AG09319 (cell line): Measurements from ENCODE around the gene PARD3B.

Experiments
- DNase-seq: peaks from one replicate; pipeline ENCODE4 v3.0.0-alpha.2; 2010; ENCODE audit warnings: low read depth; ENCODE audit errors: extremely low read depth
- TF ChIP-seq, protein P1 (sequence below): IDR thresholded peaks from 2 replicates; pipeline ENCODE4 v1.5.1; 2011; ENCODE audit warnings: low read depth, mild to moderate bottlenecking, inconsistent platforms, low read length, moderate library complexity

PARD3B gene

DNA sequence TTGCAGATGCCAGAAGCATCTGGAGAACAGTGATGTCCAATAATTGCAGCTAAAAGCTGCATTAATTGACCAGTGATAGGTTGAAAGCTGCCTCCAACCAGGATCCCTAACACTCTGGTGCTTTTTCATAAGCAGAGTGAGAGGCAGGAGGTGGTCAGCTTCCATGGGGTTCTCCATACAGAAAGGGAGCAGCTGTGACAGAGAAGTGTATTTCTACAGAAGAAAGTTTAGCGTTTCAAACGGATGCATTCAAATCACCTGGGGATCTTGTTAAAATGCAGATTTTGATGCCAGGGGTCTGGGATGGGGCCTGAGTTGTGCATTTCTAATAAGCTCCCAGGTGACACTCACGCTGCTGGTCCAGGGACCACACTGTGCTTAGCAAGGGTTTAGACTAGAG is 920.5 kb downstream of the PARD3B start:
- no peak for DNase-seq
- TF ChIP-seq, protein P1, sequence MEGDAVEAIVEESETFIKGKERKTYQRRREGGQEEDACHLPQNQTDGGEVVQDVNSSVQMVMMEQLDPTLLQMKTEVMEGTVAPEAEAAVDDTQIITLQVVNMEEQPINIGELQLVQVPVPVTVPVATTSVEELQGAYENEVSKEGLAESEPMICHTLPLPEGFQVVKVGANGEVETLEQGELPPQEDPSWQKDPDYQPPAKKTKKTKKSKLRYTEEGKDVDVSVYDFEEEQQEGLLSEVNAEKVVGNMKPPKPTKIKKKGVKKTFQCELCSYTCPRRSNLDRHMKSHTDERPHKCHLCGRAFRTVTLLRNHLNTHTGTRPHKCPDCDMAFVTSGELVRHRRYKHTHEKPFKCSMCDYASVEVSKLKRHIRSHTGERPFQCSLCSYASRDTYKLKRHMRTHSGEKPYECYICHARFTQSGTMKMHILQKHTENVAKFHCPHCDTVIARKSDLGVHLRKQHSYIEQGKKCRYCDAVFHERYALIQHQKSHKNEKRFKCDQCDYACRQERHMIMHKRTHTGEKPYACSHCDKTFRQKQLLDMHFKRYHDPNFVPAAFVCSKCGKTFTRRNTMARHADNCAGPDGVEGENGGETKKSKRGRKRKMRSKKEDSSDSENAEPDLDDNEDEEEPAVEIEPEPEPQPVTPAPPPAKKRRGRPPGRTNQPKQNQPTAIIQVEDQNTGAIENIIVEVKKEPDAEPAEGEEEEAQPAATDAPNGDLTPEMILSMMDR: no peak

DNA sequence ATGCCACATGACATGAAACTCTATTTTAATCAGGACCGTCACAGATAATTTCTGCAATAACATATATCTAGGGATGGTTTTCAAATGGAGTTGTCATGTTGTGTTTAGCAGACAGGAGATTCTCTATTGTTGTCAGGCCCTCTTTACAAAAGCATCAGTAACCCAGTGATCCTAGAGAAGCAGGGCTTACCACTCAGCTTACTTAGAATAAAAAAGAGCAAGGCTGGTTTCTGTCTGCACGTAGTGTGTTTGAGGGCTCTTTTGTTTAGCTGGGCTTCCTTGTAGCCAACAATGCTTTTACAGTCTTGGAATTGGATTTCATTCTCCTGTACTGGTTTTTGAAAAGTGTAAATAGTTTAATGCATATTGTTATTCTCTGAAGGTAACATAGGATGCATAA is 926.5 kb downstream of the PARD3B start:
- TF ChIP-seq, protein P1: no peak
- DNase-seq: no peak

DNA sequence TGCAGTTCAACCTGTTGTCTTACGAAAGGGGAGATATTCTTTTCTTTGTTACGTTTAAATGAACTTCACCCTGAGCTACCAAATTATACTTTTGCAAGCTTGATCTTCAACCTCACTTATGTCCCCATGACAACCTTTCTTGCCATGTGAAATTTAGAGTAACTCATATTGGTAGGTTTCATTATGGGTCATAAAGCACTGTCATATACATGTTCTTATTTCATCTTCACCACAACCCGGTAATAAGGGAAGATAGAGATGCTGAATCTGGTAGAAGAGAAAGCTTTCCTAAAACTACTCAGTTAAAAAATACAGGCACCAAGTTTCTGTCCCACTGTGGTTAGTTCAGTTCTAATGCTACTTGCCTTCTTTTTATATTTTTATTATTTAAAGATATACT is 928.5 kb downstream of the PARD3B start:
- TF ChIP-seq, protein P1: no peak
- no peak for DNase-seq

DNA sequence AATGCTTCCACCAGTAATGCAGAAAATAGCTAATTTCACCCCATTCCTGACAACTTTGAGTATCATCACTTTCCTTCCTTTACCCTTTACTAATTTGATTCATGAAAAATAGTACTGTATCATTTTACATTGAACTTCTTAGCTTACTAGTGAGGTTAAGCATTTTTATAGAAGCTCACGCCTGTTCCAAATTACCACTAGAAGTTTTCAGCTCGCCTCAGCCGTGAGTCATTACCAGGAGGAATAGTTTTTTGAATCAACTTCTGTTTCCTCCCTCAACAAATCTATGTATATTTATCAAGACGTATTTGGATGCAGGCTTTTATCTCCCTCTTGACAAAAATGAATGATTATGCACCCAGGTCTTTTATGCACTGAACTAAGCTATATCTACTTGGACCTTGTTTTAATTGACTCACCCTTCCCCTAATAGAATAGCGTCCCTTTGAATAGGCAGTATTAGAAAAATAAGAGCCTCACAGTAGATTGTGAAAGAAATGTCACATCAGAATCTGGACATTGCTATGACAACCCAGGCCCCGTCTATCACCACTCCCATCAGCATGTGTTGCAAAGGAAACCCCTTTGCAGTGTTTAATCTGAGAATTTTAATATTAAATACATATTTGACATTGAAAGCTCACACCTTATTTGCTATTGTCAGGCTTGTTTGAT is 929.6 kb downstream of the PARD3B start:
- DNase-seq: no peak
- TF ChIP-seq, protein P1: no peak

DNA sequence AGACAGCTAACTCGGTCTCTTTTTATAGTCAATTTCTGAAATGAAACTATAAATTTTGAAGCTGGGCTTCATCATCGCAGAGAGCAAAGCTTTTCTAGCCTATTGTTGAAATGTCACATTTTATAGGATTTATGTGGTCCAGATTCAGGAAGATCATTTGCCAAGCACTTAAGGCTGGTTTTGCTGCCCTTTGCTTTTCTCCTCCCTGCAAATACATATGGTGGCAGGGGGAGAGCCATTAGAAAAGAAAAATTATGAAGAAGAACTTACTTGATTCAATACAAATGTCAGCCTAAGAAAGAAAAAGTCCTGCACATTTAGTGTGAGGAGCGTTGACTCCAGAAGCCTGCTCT is 930.1 kb downstream of the PARD3B start:
- TF ChIP-seq, protein P1: no peak
- DNase-seq: no peak

DNA sequence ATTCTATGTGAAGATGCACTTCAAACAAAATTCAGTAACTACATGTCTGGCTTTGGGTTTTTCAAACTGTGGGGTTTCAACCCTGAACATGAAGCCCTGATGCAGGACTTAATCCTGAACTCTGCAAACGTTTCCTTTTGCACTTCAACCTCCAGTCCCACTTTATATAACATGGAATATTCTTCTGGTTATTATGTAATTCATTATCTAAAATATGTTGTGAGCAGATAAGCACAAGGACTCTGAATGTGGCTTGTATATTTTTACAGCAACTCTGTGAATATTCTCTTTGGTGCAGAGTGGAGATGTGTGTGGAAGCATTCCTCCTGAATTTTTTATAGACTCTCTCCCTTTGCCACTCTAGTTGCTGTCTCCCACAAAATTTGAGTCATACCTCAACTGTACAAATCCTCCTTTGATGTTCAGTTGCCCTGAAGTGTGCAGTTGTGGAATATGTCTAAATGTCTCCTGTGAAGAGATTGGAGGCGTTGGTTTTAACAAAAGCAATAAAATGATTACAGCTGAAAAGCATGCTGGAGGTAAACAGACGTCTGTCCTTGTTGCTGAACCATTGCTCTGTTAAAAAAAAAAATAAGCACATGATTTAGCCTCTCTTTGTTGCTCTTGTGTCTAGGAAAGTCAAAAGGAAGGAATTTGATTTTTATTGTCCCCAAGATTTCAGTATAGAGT is 931.9 kb downstream of the PARD3B start:
- DNase-seq: no peak
- TF ChIP-seq, protein P1: no peak

DNA sequence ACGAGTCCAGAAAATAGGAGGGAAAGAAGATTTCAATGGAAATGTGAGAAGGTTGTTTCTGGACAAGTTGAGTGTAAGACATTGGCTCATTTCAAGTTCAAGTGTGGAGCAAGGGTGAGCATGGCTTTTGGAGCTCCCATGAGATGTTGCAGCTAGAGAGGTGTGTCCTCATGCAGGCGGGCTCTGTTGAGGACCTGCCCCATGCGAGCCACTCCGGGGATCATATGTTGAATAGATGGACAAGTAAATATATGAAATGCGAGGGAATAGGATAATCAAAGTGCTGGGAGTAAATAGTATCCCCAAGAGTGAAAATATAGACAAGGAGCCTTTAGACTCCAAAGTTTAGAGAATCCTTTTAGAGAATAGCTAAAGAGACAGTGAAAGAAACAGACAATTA is 936.6 kb downstream of the PARD3B start:
- no peak for DNase-seq
- TF ChIP-seq, protein P1: no peak
